NCI-H1417 treated with DMSO at 0.1 percent for 48 hours (cell line): ENCODE data around the gene COL19A1.
"Not testable (repeated sequence)": the region's sequence is repeated elsewhere in the genome, so short reads cannot be mapped to it uniquely, and the experiment has no call there.

Experiments
- DNase-seq: peaks from one replicate; lab custom pipeline; 2025; lab: John Stamatoyannopoulos, UW

COL19A1 gene

GRCh38 chr6:69866351-69866769, at the start of gene COL19A1:
Gene COL19A1 (plus strand): TSS chr6:69866556. CDS start chr6:69879568, 13,012 bp downstream.
- no peak for DNase-seq

GRCh38 chr6:69816569-69816968, 49.8 kb upstream of the COL19A1 start:
- DNase-seq: no peak

DNA sequence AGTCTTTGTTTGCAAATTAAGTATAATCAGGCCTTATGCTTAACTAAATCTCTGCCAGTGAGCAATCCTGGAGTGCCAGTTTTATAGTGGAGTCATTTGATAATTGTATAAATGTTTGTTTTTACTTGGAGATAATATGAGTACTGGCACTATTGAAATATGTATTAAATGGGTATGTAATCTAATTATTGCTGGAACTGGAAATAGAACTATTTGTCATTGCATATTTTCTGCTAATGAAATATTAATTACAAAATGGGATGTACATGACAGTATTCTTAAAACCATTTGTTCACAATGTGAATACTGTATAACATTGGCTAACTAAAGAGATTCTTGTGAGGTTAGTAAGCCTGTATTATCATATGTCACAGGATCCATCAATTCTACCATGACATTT, 49.0 kb upstream of the COL19A1 start:
- no peak for DNase-seq

- DNase-seq: no peak
Measured at GRCh38 chr6:69818223-69818930, 48.0 kb upstream of the COL19A1 start.

DNA sequence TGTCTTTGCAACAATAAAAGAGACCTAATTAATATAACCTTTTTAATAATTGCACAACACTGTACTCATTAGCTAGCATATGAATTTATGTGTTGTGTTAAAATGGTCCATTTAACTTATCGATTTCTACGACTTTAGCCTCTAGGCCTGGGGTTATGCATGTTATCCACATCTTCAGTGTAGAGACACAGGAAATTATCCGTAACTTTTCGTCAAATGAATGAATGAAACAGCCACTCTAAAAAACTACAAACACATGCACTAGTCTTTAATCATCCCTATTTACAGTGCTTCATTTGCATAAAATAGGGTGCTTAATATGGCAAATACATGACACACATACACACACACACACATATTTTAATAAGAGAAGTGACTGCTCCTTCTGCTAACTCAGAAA, 47.2 kb upstream of the COL19A1 start:
- DNase-seq: no peak

GRCh38 chr6:69820018-69820417, 46.3 kb upstream of the COL19A1 start:
- no peak for DNase-seq

DNA sequence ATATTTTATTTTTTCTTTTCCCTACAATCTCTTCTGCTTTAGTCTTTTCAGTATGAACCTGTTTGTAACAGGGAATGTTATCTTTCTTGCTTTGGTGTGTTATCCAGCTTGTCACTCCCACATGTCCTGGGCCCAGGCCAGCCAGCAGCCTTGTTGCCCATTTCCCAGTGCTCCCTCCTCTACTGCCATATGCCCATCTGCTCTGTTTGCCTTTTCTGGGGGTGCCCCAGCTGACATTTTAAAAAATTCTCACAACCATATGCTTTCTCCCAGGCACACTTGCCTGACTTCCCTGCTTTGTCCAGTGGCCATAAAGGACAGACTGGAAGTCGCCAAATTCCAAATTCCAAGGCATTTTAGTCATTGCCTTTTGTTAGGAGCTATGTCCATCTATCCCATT, 45.9 kb upstream of the COL19A1 start:
- DNase-seq: no peak

GRCh38 chr6:69824355-69824754, 42.0 kb upstream of the COL19A1 start:
- not testable (repeated sequence) for DNase-seq

- no peak for DNase-seq
Measured at GRCh38 chr6:69825904-69826303, 40.5 kb upstream of the COL19A1 start.

DNA sequence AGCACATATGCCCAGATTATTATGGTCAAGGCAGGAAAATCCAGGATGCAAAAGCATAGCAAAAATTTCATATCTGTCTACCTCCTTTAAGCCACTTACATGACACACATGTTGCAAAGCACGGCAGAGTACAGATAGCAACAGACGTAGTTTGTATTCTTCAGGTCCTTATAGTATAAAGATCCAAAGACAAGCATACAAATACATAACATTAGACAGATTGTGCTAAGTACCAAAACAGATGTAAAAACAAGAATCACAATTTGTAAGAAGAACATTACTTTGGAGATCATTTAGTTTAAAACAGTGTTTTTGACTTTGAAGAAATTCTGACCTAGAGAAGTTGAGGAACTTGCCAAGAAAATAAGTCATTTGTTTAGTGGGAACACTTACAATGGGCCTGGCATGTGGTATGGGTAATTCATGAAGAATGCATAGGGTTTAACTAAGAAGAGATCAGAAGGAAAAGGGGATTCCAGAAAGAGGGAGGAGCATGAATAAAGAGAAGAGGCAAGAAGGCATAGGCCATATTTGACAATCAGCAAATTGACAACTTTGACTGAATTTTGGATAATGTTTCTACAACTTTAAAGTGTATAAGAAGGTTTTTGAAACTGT, 39.0 kb upstream of the COL19A1 start:
- no peak for DNase-seq

- no peak for DNase-seq
Measured at GRCh38 chr6:69832558-69832957, 33.8 kb upstream of the COL19A1 start.

DNA sequence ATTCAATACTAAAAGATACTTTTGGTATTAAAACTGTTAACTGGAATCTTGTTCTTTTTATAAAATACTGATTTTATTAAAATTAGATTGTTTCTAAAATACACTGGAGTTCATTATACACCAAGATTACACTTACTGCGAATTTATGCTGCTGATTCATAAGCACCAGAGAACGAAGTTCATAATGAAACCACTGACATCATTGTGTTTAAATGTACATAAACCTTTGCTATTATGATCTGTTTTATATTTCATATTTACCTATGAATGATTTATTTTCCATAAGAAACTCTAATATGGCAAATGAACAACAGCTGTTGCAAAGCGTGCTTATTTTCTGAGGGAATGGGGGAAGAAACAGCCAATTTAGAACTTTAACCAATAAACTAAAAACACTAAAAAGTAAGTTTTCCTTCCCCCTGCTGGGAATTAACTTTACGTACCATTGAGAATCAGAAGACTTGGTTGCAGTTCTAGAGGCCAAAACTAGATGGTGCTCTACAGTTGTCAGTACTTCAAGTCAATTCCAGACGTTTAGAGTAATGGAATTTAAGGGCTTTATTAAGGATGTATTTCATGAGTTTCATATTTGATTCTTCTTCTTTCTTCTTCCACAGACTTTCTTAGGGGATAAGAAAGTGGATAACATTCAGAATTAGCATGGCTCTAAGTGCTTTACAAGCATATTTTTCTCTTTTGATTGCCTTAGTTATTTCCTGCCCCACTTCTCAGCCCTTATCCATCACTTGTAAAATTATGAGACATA, 30.8 kb upstream of the COL19A1 start:
- DNase-seq: no peak

DNA sequence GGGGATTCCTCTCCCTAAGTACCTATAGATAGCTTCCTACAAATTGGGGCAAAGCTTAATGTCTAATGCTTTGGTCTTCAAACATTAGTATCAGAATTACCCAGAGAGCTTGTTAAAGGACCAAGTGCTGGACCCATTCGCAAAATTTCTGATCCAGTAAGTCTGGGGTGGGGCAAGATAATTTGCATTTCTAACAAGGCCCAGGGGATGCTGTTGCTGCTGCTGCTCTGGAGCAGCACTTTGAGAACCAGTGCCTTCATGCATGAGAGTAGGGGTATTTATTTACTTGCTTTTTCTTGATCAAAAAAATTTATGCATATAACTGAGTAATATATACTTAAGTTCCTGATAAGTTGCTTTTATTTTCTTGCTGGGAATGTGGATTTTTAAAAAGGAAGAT, 24.5 kb upstream of the COL19A1 start:
- DNase-seq: no peak

- no peak for DNase-seq
Measured at GRCh38 chr6:69843189-69843588, 23.2 kb upstream of the COL19A1 start.

DNA sequence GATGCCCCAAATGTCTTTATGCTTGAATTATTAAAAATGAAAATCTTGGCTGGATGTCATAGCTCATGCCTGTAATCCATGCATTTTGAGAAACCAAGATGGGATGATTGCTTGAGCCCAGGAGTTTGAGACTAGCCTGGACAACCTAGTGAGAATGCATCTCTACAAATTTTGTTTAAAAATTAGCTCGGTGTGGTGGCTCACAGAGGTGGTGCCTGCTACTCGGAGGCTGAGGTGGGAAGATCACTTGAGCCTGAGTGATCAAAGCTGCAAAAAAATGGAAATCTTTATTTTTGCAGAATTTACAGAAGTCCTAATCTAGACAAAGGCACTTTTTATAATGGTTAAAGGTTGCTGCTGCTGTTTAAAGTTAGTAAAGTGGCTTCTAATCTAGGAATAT, 20.0 kb upstream of the COL19A1 start:
- no peak for DNase-seq

DNA sequence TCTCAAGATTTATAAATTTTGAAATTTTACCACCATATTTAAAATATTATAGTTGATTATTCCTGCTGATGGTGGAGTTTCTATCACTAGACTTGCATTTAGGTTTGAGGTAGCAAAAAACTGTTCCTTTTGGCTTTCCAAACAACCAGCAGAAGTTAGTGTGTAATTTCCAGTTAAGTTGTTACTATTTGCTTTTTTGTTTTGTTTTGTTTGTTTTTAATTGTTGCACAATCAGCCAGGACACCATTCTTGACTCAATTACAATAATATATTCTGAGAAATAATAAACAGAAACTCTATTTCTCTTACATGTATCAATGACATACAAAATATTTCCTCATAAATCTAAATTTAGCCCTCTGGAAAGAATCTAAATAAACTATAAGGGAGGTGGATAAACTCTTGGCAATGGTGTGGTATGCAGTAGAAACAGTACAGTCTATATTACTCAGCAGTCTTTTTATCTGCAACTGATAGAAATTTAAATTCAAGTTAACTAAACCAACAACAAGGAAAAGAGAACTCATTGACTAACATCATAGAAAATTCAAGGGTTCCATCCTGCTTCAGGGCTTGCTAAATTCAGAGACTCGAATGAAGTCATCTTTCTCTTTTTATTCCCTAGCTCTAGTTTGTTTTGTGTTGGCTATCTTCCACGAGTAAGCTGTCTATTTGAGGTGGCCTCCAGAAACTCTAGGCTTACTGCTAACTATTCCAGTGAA, 19.4 kb upstream of the COL19A1 start:
- DNase-seq: no peak

- DNase-seq: no peak
Measured at GRCh38 chr6:69847492-69847788, 18.9 kb upstream of the COL19A1 start.

DNA sequence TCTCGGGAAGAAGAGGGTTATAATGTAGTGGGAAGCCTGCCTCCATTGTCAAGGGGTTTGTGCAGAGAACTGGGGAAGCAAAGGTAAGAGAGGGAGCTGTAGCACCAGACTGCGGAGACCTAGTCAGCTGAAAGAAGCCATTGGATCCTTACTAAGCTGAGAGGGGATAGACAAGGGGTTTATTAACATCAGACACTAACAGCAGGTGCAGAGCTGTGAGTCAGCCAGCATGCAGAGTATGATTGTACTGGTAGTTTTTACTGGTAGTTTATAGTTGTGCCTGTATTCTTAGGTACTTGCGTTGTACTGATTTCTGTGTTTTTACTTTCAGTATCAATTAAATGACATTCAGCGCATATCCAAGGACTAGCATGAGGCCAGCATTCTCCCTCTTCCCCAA, 17.8 kb upstream of the COL19A1 start:
- DNase-seq: no peak

- DNase-seq: no peak
Measured at GRCh38 chr6:69852706-69853105, 13.7 kb upstream of the COL19A1 start.

DNA sequence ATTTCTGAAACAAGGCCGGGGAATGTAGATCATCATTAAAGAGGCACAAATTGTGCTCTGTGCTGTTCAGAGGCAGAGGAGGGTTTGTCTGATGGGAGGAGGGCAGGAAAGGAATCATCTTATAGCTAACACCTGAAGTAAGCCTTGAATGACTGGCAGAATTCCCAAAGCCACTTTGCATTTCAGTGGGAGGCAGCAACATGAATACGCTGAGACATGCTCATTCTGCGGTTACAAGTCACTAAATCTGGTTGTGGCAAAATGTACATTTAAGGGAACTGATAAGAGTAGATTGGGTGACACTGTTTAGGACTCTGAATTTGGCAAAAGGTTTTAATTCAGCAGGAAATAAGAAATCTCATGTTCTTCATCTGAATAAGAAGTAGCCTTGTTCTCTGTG, 4.4 kb upstream of the COL19A1 start:
- DNase-seq: no peak

GRCh38 chr6:69863766-69864165, 2.6 kb upstream of the COL19A1 start:
- no peak for DNase-seq

- no peak for DNase-seq
Measured at GRCh38 chr6:69865126-69865525, 1.2 kb upstream of the COL19A1 start.
